Neural progenitor cell (in vitro differentiated cells): ENCODE measurements around the gene SLC22A16. TPM values are rescaled to one million over a fixed set of nuclear protein-coding genes. Genes with fewer than 3 reads are reported as not detected.
A peak's percentile ranks its signal among the peaks of the same experiment; 100 is the strongest.

ENCODE experiments used
- DNase-seq: peaks from one replicate; pipeline ENCODE4 v3.0.0-alpha.2; 2016; ENCODE audit warnings: low spot score
- H2AFZ ChIP-seq: fragments of 200-600 bp; sonication (generic); replicated peaks from 2 replicates; pipeline ENCODE4 v1.6.1; 2016; ENCODE audit warnings: antibody characterized with exemption
- H3F3A ChIP-seq: fragments of 200-600 bp; sonication (generic); 2 replicates; pipeline ENCODE4 v1.6.1; 2016; ENCODE audit warnings: antibody characterized with exemption, low read depth
- H3K27ac ChIP-seq: fragments of 200-600 bp; sonication (generic); 2 replicates; pipeline ENCODE4 v1.5.1; 2016; ENCODE audit warnings: mild to moderate bottlenecking
- H3K27me3 ChIP-seq: fragments of 200-600 bp; sonication (generic); 2 replicates; pipeline ENCODE4 v1.6.1; 2016; ENCODE audit warnings: mild to moderate bottlenecking, moderate library complexity
- H3K36me3 ChIP-seq: fragments of 200-600 bp; sonication (generic); 2 replicates; pipeline ENCODE4 v1.5.1; 2016
- H3K4me1 ChIP-seq: fragments of 200-600 bp; sonication (generic); 2 replicates; pipeline ENCODE4 v1.6.1; 2016; ENCODE audit warnings: mixed run types
- H3K4me2 ChIP-seq: fragments of 200-600 bp; sonication (generic); 2 replicates; pipeline ENCODE4 v1.6.1; 2016
- H3K4me3 ChIP-seq: fragments of 200-600 bp; sonication (generic); 2 replicates; pipeline ENCODE4 v1.5.1; 2016
- H3K79me2 ChIP-seq: fragments of 200-600 bp; sonication (generic); 2 replicates; pipeline ENCODE4 v1.6.1; 2016; ENCODE audit warnings: low read depth
- H3K9ac ChIP-seq: fragments of 200-600 bp; sonication (generic); 2 replicates; pipeline ENCODE4 v1.6.1; 2016
- H3K9me3 ChIP-seq: fragments of 200-600 bp; sonication (generic); 2 replicates; pipeline ENCODE4 v1.5.1; 2016; ENCODE audit warnings: low read depth
- H4K20me1 ChIP-seq: fragments of 200-600 bp; sonication (generic); 2 replicates; pipeline ENCODE4 v1.6.1; 2016; ENCODE audit warnings: low read depth
- H3K27ac Mint-ChIP-seq: 3 replicates; pipeline ENCODE4 v1.8.0; 2021; ENCODE audit warnings: mixed read lengths
- H3K27me3 Mint-ChIP-seq: 2 replicates; pipeline ENCODE4 v1.8.0; 2022; ENCODE audit warnings: low read depth, mild to moderate bottlenecking, inconsistent platforms, moderate library complexity, mixed read lengths; ENCODE audit not compliant: insufficient read depth
- H3K36me3 Mint-ChIP-seq: 3 replicates; pipeline ENCODE4 v1.8.0; 2021; ENCODE audit warnings: mixed read lengths
- H3K4me1 Mint-ChIP-seq: 3 replicates; pipeline ENCODE4 v1.8.0; 2021; ENCODE audit warnings: mixed read lengths
- H3K4me3 Mint-ChIP-seq: 3 replicates; pipeline ENCODE4 v1.8.0; 2021; ENCODE audit warnings: mild to moderate bottlenecking, moderate library complexity, mixed read lengths
- H3K9me3 Mint-ChIP-seq: 3 replicates; pipeline ENCODE4 v1.8.0; 2020; ENCODE audit warnings: mixed read lengths
- CTCF ChIP-seq: fragments of 200-600 bp; sonication (generic); IDR thresholded peaks from 2 replicates; pipeline ENCODE4 v1.5.1; 2017; ENCODE audit warnings: antibody characterized with exemption, mild to moderate bottlenecking
- EZH2 ChIP-seq: fragments of 200-600 bp; sonication (generic); IDR thresholded peaks from 2 replicates; pipeline ENCODE4 v1.6.1; 2017; ENCODE audit warnings: antibody characterized with exemption, mild to moderate bottlenecking, moderate library complexity
- EZH2phosphoT487 ChIP-seq: fragments of 200-600 bp; sonication (generic); IDR thresholded peaks from 2 replicates; pipeline ENCODE4 v1.6.1; 2017; ENCODE audit warnings: antibody characterized with exemption
- total RNA-seq: library from RNA; depleted of rRNA; stranded (reverse); fragments of >200 nt; gene quantifications from 2 replicates; pipeline ENCODE4 v1.2.3, GENCODE V29; 2015; ENCODE audit warnings: low replicate concordance

SLC22A16 gene
- total RNA-seq, 1 donor from 2014 or later = not detected

GRCh38 chr6:110428153-110428552 lies 48.3 kb downstream of the SLC22A16 start:
- H3K4me1 Mint-ChIP-seq = peaks cover 7% of the 10 kb centered on the region
- no peak overlapping the region for H3K4me2 ChIP-seq
- TF ChIP-seq EZH2 (no peak), CTCF (no peak), EZH2phosphoT487 (no peak)
- DNase-seq = no peak
- no peaks in the 10 kb centered on the region for H3K36me3 ChIP-seq
- no peak overlapping the region for H2AFZ ChIP-seq
- H3K27me3 Mint-ChIP-seq = peaks cover 9% of the 10 kb centered on the region
- no peaks in the 10 kb centered on the region for H3K79me2 ChIP-seq
- H3K36me3 Mint-ChIP-seq = no peaks in the 10 kb centered on the region
- no peak overlapping the region for H3K4me3 Mint-ChIP-seq
- H4K20me1 ChIP-seq = no peaks in the 10 kb centered on the region
- H3F3A ChIP-seq = no peaks in the 10 kb centered on the region
- no peaks in the 10 kb centered on the region for H3K9me3 Mint-ChIP-seq
- H3K4me1 ChIP-seq = peaks cover 7% of the 10 kb centered on the region
- no peak overlapping the region for H3K4me3 ChIP-seq
- H3K27ac ChIP-seq = no peak overlapping the region
- H3K9ac ChIP-seq = no peak overlapping the region
- H3K27me3 ChIP-seq = no peaks in the 10 kb centered on the region
- H3K9me3 ChIP-seq = no peaks in the 10 kb centered on the region
- no peak overlapping the region for H3K27ac Mint-ChIP-seq

GRCh38 chr6:110425816-110426215 lies 50.6 kb downstream of the SLC22A16 start:
- Mint-ChIP-seq H3K4me1 (peaks cover 7% of the 10 kb centered on the region), H3K9me3 (peaks cover 4% of the 10 kb centered on the region), H3K36me3 (no peaks in the 10 kb centered on the region), H3K4me3 (no peak overlapping the region), H3K27me3 (peaks cover 9% of the 10 kb centered on the region), H3K27ac (no peak overlapping the region)
- no peaks in the 10 kb centered on the region for H3K9me3 ChIP-seq
- no peaks in the 10 kb centered on the region for H3K27me3 ChIP-seq
- H3F3A ChIP-seq = no peaks in the 10 kb centered on the region
- H3K9ac ChIP-seq = no peak overlapping the region
- no peak overlapping the region for H3K27ac ChIP-seq
- no peak for TF ChIP-seq CTCF
- no peak for TF ChIP-seq EZH2phosphoT487
- no peak for TF ChIP-seq EZH2
- H3K36me3 ChIP-seq = no peaks in the 10 kb centered on the region
- no peaks in the 10 kb centered on the region for H4K20me1 ChIP-seq
- no peak overlapping the region for H2AFZ ChIP-seq
- H3K79me2 ChIP-seq = no peaks in the 10 kb centered on the region
- H3K4me3 ChIP-seq = no peak overlapping the region
- no peak overlapping the region for H3K4me2 ChIP-seq
- DNase-seq = no peak
- peaks cover 7% of the 10 kb centered on the region for H3K4me1 ChIP-seq

- Mint-ChIP-seq H3K4me3 (no peak overlapping the region), H3K4me1 (peaks cover 3% of the 10 kb centered on the region)
- no peak for DNase-seq
Observed at GRCh38 chr6:110422444-110422822, 54.0 kb downstream of the SLC22A16 start.

More at GRCh38 chr6:110422444-110422822, 54.0 kb downstream of the SLC22A16 start:
- Histone ChIP-seq H3F3A (no peaks in the 10 kb centered on the region), H3K9me3 (no peaks in the 10 kb centered on the region), H3K27me3 (no peaks in the 10 kb centered on the region), H3K36me3 (no peaks in the 10 kb centered on the region), H3K4me3 (no peak overlapping the region), H3K9ac (no peak overlapping the region), H2AFZ (no peak overlapping the region), H4K20me1 (no peaks in the 10 kb centered on the region), H3K27ac (no peak overlapping the region), H3K4me1 (no peaks in the 10 kb centered on the region), H3K4me2 (no peak overlapping the region), H3K79me2 (no peaks in the 10 kb centered on the region)
- Mint-ChIP-seq H3K27me3 (no peaks in the 10 kb centered on the region), H3K36me3 (no peaks in the 10 kb centered on the region), H3K9me3 (peaks cover 4% of the 10 kb centered on the region), H3K27ac (peak overlapping the region; percentile 10)
- TF ChIP-seq EZH2phosphoT487 (no peak), CTCF (no peak), EZH2 (no peak)
